NT2/D1 (cell line): ENCODE results near the gene PPIF.

ENCODE experiments used
- YY1 ChIP-seq: IDR thresholded peaks from 2 replicates; pipeline ENCODE4 v1.6.1; 2011; ENCODE audit not compliant: insufficient read length, insufficient read depth
- ZNF274 ChIP-seq: IDR thresholded peaks from 2 replicates; pipeline ENCODE4 v1.6.1; 2011; ENCODE audit warnings: mild to moderate bottlenecking, low read depth, low read length

DNA sequence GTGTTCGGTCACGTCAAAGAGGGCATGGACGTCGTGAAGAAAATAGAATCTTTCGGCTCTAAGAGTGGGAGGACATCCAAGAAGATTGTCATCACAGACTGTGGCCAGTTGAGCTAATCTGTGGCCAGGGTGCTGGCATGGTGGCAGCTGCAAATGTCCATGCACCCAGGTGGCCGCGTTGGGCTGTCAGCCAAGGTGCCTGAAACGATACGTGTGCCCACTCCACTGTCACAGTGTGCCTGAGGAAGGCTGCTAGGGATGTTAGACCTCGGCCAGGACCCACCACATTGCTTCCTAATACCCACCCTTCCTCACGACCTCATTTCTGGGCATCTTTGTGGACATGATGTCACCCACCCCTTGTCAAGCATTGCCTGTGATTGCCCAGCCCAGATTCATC is 6.5 kb downstream of the PPIF start:
- TF ChIP-seq ZNF274 (no peak), YY1 (no peak)
